Stimulated activated naive CD8-positive, alpha-beta T cell treated with anti-CD3 and anti-CD28 coated beads, Interleukin-15, Interleukin-2, amounts not matched to agents 100 U/mL and 50 U/mL, for 24 hours (primary cell): Measurements from ENCODE around the gene SCCPDH.
"Not testable (repeated sequence)": the region's sequence is repeated elsewhere in the genome, so short reads cannot be mapped to it uniquely, and the experiment has no call there.

Source experiments
- ATAC-seq: fragments of 150-1000 bp; cut with Tn5 transposase; one replicate; pipeline ENCODE4 v1.10.0; 2021
- DNase-seq: peaks from one replicate; pipeline ENCODE4 v3.0.0; 2021

Gene SCCPDH

GRCh38 chr1:246801241-246802020 is 77.2 kb downstream of the SCCPDH start:
- no peak for ATAC-seq
- no peak for DNase-seq

GRCh38 chr1:246803373-246803772 is 79.2 kb downstream of the SCCPDH start:
- DNase-seq: no peak

GRCh38 chr1:246803883-246804282 is 79.7 kb downstream of the SCCPDH start:
- DNase-seq (no peak), ATAC-seq (no peak)

More at GRCh38 chr1:246803373-246803772, 79.2 kb downstream of the SCCPDH start:
- no peak for ATAC-seq

GRCh38 chr1:246805135-246805716 is 81.0 kb downstream of the SCCPDH start:
- DNase-seq (no peak), ATAC-seq (no peak)

GRCh38 chr1:246809473-246809872 is 85.3 kb downstream of the SCCPDH start:
- no peak for ATAC-seq
- DNase-seq: no peak

GRCh38 chr1:246811985-246812384 is 87.8 kb downstream of the SCCPDH start:
- no peak for DNase-seq
- ATAC-seq: no peak

GRCh38 chr1:246813325-246813724 is 89.1 kb downstream of the SCCPDH start:
- ATAC-seq: not testable (repeated sequence)

GRCh38 chr1:246814890-246815289 is 90.7 kb downstream of the SCCPDH start:
- DNase-seq: no peak
- ATAC-seq: no peak

More at GRCh38 chr1:246813325-246813724, 89.1 kb downstream of the SCCPDH start:
- not testable (repeated sequence) for DNase-seq

GRCh38 chr1:246815693-246816270 is 91.6 kb downstream of the SCCPDH start:
- ATAC-seq: no peak
- DNase-seq: no peak
